ENCODE measurements around the gene CLK3.
A peak's percentile ranks its signal among the peaks of the same experiment; 100 is the strongest.

CLK3 gene

DNA sequence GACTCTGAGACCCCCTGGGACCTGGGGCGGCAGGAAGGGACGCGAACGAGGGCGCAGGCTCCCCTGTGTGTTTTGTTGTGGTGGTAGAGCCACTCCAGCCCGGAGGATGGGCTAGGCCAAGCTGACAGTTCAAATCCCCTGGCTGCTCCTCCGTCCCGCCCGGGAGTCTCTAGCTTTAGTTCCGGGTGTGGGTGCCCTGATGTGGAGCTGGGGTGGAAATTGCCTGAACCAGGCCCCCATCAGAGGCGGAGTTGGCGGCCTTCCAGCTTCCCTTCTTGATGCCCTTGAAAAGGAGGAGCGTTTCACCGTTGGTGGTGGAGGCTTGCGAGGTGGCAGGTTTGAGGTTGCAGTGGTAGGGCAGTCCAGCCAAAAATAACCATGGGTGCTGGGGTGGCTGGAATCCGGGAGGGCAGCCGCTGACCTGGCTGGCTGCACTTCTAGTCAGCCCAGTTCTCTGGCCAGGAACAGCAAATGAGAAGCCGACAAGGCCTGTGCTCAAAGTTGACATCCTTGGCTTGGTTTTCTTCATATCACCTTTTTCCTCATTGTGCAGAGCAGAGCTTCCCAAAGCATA is 817 bp downstream of the CLK3 start:
- ChIA-PET POLR2A (interaction anchor here (0.6 to 5.1 kb wide), 13 partner anchors 9 to 242 kb away, joined by 3 to 53 read pairs (median 4); partner anchors contain the start of genes ARID3B and UBL7), CTCF (interaction anchor here (0.6 to 12.8 kb wide), 8 partner anchors 8 to 255 kb away, joined by 3 to 220 read pairs (median 4); no protein-coding TSS in a partner anchor)
- Histone ChIP-seq H3K36me3 (ENCODE audit: control insufficient read depth in 2 of 2, insufficient read depth in 1 of 2, low read length in 2 of 2) (peaks cover 5 to 44% of the 10 kb centered on the region in 2 experiments), H3K9me3 (ENCODE audit: control insufficient read depth, insufficient read depth, low read depth, low read length) (no peaks in the 10 kb centered on the region), H3K4me3 (ENCODE audit: low read depth, low read length) (peak overlapping the region; percentile 85), H3K4me1 (ENCODE audit: control insufficient read depth, insufficient read depth, low read length) (peaks cover 9% of the 10 kb centered on the region), H3K27ac (ENCODE audit: extremely low read depth, low read depth, low read length) (peak overlapping the region; percentile 95)
- TF ChIP-seq, protein P1, sequence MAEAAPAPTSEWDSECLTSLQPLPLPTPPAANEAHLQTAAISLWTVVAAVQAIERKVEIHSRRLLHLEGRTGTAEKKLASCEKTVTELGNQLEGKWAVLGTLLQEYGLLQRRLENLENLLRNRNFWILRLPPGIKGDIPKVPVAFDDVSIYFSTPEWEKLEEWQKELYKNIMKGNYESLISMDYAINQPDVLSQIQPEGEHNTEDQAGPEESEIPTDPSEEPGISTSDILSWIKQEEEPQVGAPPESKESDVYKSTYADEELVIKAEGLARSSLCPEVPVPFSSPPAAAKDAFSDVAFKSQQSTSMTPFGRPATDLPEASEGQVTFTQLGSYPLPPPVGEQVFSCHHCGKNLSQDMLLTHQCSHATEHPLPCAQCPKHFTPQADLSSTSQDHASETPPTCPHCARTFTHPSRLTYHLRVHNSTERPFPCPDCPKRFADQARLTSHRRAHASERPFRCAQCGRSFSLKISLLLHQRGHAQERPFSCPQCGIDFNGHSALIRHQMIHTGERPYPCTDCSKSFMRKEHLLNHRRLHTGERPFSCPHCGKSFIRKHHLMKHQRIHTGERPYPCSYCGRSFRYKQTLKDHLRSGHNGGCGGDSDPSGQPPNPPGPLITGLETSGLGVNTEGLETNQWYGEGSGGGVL (tag by site-specific recombination; IDR thresholded peaks at IDR 0.05), result peak; percentile 84
- no peak for TF ChIP-seq FEZF1 (tag by site-specific recombination; IDR thresholded peaks at IDR 0.05)
- TF ChIP-seq ZBTB20 (tag by site-specific recombination; IDR thresholded peaks at IDR 0.05), result peak; percentile 95
- TF ChIP-seq ZNF24 (tag by site-specific recombination; IDR thresholded peaks at IDR 0.05), result 0 out of 2 replicates have a peak, but pooled peaks have one; percentile 6
- no peak for TF ChIP-seq ZFP3 (tag by site-specific recombination; IDR thresholded peaks at IDR 0.05; ENCODE audit: low read depth)
- no peak for TF ChIP-seq SALL2 (tag by site-specific recombination; IDR thresholded peaks at IDR 0.05; ENCODE audit: borderline replicate concordance)
- TF ChIP-seq, protein P2, sequence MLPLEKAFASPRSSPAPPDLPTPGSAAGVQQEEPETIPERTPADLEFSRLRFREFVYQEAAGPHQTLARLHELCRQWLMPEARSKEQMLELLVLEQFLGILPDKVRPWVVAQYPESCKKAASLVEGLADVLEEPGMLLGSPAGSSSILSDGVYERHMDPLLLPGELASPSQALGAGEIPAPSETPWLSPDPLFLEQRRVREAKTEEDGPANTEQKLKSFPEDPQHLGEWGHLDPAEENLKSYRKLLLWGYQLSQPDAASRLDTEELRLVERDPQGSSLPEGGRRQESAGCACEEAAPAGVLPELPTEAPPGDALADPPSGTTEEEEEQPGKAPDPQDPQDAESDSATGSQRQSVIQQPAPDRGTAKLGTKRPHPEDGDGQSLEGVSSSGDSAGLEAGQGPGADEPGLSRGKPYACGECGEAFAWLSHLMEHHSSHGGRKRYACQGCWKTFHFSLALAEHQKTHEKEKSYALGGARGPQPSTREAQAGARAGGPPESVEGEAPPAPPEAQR (tag by site-specific recombination; IDR thresholded peaks at IDR 0.05), result no peak
- no peak for TF ChIP-seq ZNF112 (tag by site-specific recombination; IDR thresholded peaks at IDR 0.05)
- no peak for TF ChIP-seq ZNF184 (tag by site-specific recombination; IDR thresholded peaks at IDR 0.05)
- peak; percentile 48 for TF ChIP-seq ZIC2 (tag by site-specific recombination; IDR thresholded peaks at IDR 0.05)
- TF ChIP-seq ZNF174 (tag by site-specific recombination; IDR thresholded peaks at IDR 0.05), result no peak
- no peak for TF ChIP-seq ZNF843 (tag by site-specific recombination; IDR thresholded peaks at IDR 0.05)
- no peak; the same call in 1 of the 2 replicates for TF ChIP-seq IKZF3 (tag by site-specific recombination; IDR thresholded peaks at IDR 0.05)
- TF ChIP-seq ZNF747 (tag by site-specific recombination; IDR thresholded peaks at IDR 0.05), result no peak
- TF ChIP-seq ZNF266 (tag by site-specific recombination; IDR thresholded peaks at IDR 0.05; ENCODE audit: low read depth), result no peak
- TF ChIP-seq ZBTB7A (tag by site-specific recombination; IDR thresholded peaks at IDR 0.05; ENCODE audit: low read depth), result 0 out of 2 replicates have a peak, but pooled peaks have one; percentile 1
- TF ChIP-seq ZBTB8A (tag by site-specific recombination; IDR thresholded peaks at IDR 0.05), result peak; percentile 94
- TF ChIP-seq ZFHX2 (tag by site-specific recombination; conservative IDR thresholded peaks at IDR 0.05), result peak; percentile 56
- TF ChIP-seq, protein P3, sequence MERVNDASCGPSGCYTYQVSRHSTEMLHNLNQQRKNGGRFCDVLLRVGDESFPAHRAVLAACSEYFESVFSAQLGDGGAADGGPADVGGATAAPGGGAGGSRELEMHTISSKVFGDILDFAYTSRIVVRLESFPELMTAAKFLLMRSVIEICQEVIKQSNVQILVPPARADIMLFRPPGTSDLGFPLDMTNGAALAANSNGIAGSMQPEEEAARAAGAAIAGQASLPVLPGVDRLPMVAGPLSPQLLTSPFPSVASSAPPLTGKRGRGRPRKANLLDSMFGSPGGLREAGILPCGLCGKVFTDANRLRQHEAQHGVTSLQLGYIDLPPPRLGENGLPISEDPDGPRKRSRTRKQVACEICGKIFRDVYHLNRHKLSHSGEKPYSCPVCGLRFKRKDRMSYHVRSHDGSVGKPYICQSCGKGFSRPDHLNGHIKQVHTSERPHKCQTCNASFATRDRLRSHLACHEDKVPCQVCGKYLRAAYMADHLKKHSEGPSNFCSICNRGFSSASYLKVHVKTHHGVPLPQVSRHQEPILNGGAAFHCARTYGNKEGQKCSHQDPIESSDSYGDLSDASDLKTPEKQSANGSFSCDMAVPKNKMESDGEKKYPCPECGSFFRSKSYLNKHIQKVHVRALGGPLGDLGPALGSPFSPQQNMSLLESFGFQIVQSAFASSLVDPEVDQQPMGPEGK (tag by site-specific recombination; IDR thresholded peaks at IDR 0.05), result peak; percentile 67; the same call in 1 of the 2 replicates
- TF ChIP-seq ZNF501 (tag by site-specific recombination; IDR thresholded peaks at IDR 0.05), result 0 out of 2 replicates have a peak, but pooled peaks have one; percentile 45
- TF ChIP-seq ZNF341 (tag by site-specific recombination; IDR thresholded peaks at IDR 0.05; ENCODE audit: low read depth), result peak; percentile 47; the same call in 1 of the 2 replicates
- TF ChIP-seq GLIS1 (tag by site-specific recombination; IDR thresholded peaks at IDR 0.05), result peak; percentile 86
- TF ChIP-seq ZNF629 (tag by site-specific recombination; IDR thresholded peaks at IDR 0.05), result 0 out of 2 replicates have a peak, but pooled peaks have one; percentile 8
- no peak for TF ChIP-seq ZNF239 (tag by site-specific recombination; IDR thresholded peaks at IDR 0.05)
- TF ChIP-seq ZNF132 (tag by site-specific recombination; IDR thresholded peaks at IDR 0.05; ENCODE audit: borderline replicate concordance), result no peak
- TF ChIP-seq KLF1 (tag by site-specific recombination; IDR thresholded peaks at IDR 0.05), result no peak
- TF ChIP-seq, protein P4, sequence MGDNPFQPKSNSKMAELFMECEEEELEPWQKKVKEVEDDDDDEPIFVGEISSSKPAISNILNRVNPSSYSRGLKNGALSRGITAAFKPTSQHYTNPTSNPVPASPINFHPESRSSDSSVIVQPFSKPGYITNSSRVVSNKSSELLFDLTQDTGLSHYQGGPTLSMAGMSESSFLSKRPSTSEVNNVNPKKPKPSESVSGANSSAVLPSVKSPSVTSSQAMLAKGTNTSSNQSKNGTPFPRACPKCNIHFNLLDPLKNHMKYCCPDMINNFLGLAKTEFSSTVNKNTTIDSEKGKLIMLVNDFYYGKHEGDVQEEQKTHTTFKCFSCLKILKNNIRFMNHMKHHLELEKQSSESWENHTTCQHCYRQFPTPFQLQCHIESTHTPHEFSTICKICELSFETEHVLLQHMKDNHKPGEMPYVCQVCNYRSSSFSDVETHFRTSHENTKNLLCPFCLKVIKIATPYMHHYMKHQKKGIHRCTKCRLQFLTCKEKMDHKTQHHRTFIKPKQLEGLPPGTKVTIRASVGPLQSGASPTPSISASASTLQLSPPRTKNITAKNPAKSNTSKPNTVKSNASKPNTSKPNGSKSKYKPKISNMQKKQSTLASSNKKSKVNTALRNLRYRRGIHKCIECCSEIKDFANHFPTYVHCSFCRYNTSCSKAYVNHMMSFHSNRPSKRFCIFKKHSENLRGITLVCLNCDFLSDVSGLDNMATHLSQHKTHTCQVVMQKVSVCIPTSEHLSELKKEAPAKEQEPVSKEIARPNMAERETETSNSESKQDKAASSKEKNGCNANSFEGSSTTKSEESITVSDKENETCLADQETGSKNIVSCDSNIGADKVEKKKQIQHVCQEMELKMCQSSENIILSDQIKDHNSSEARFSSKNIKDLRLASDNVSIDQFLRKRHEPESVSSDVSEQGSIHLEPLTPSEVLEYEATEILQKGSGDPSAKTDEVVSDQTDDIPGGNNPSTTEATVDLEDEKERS (tag by site-specific recombination; IDR thresholded peaks at IDR 0.05), result no peak
- peak; percentile 96; the same call in 1 of the 2 replicates for TF ChIP-seq GLIS2 (tag by site-specific recombination; IDR thresholded peaks at IDR 0.05)
- TF ChIP-seq SCRT1 (tag by site-specific recombination; IDR thresholded peaks at IDR 0.05; ENCODE audit: borderline replicate concordance), result no peak

Measured in HEK293 (cell line).